Activated naive CD8-positive, alpha-beta T cell treated with anti-CD3 and anti-CD28 coated beads for 36 hours (primary cell): ENCODE measurements around the gene RPP25. TPM values are rescaled to one million over a fixed set of nuclear protein-coding genes. Genes with fewer than 3 reads are reported as not detected.

Experiments used
- DNase-seq: peaks from one replicate; pipeline ENCODE4 v3.0.0; 2021
- H3K27ac Mint-ChIP-seq: one replicate; pipeline ENCODE4 v1.8.0; 2022; ENCODE audit warnings: mild to moderate bottlenecking, moderate library complexity, mixed read lengths
- H3K27me3 Mint-ChIP-seq: one replicate; pipeline ENCODE4 v1.8.0; 2022; ENCODE audit warnings: mild to moderate bottlenecking, mixed read lengths
- H3K36me3 Mint-ChIP-seq: one replicate; pipeline ENCODE4 v1.8.0; 2021; ENCODE audit warnings: mild to moderate bottlenecking, mixed read lengths
- H3K4me1 Mint-ChIP-seq: one replicate; pipeline ENCODE4 v1.8.0; 2021; ENCODE audit warnings: mixed read lengths
- H3K4me3 Mint-ChIP-seq: one replicate; pipeline ENCODE4 v1.8.0; 2022; ENCODE audit warnings: mild to moderate bottlenecking, moderate library complexity, mixed read lengths
- H3K9me3 Mint-ChIP-seq: one replicate; pipeline ENCODE4 v1.8.0; 2022; ENCODE audit warnings: mixed read lengths
- total RNA-seq, 2 experiments: library from RNA; stranded (reverse); gene quantifications; one replicate each; pipeline ENCODE4 v1.2.3, GENCODE V29; 2021

The RPP25 gene, protein sequence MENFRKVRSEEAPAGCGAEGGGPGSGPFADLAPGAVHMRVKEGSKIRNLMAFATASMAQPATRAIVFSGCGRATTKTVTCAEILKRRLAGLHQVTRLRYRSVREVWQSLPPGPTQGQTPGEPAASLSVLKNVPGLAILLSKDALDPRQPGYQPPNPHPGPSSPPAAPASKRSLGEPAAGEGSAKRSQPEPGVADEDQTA
- 1 to 10 TPM; 9.4 to 10.0 TPM for total RNA-seq

DNA sequence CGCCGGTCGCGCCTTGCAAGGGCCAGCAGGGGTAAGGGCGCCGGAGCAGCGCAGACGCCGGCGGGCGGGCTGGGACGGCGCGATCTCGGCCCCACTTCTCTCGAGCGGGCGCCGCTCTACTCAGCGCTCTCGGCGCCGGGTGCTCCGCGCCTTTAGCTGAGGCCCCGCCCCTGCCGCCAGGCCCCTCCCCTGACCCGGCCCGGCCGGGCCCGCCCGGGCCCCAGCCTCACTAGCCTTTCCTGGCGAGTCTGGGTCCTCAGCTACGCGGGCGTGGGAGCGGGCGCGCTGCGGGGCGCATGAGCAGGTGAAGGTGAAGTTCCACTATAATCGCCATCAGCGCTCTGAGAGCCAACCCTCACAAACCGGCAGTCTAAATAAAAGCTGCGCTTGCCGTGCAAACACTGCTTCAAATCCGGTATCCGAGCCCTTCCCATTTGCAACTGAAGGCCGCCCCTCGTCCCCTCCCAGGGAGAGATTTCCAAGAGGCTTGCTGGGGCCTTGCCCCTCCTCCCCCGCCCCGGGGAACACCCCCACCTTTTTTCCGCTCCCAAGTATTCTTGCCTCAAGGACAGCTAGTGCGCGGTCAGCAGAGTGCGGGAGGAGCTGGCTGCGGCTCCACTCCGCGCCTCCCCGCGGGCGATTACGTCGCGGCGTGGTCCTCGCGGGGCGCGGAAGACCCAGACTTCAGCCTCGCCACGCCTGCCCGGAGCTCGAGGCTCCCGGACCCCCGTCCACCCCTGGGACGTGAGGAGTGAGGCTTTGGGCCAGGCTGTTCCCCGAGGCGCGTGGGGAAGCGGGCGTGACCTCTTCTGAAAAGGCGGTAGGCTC, at the start of gene RPP25:
Gene RPP25 (minus strand): TSS at position 125 of the 828 bp plus-strand sequence. CDS start 189 bp downstream, outside the sequence.
- peaks cover 4% of the 10 kb centered on the region for H3K36me3 Mint-ChIP-seq
- H3K9me3 Mint-ChIP-seq = no peaks in the 10 kb centered on the region
- DNase-seq = peak; percentile 78
- H3K27me3 Mint-ChIP-seq = peaks cover 46% of the 10 kb centered on the region
- H3K4me1 Mint-ChIP-seq = peaks cover 44% of the 10 kb centered on the region
- H3K4me3 Mint-ChIP-seq = peak within 1 kb of the TSS; percentile 70
- peak within 1 kb of the TSS; percentile 38 for H3K27ac Mint-ChIP-seq

DNA sequence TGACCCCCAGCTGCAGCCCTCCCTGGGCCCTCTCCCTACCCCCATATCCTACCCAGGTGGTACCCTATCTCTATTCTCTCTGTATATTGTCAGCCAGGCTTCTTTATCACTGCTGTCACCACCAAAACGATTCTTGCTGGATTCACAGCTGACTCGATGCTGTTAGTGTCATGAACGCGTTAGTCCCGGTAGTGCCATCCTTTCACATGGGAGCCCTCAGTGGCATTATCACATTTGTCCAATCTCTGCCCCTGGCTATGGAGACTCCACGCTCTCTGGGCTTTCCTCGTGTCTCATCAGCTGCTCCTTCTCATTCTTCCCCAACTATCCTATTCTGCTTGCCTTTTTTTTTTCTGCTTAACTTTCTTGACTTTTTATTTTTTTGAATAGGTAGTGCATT, 45.8 kb upstream of the RPP25 start:
- Mint-ChIP-seq H3K27ac (no peak overlapping the region), H3K4me3 (no peak overlapping the region), H3K27me3 (peaks cover 33% of the 10 kb centered on the region), H3K4me1 (no peaks in the 10 kb centered on the region), H3K36me3 (no peaks in the 10 kb centered on the region), H3K9me3 (no peaks in the 10 kb centered on the region)
- no peak for DNase-seq

DNA sequence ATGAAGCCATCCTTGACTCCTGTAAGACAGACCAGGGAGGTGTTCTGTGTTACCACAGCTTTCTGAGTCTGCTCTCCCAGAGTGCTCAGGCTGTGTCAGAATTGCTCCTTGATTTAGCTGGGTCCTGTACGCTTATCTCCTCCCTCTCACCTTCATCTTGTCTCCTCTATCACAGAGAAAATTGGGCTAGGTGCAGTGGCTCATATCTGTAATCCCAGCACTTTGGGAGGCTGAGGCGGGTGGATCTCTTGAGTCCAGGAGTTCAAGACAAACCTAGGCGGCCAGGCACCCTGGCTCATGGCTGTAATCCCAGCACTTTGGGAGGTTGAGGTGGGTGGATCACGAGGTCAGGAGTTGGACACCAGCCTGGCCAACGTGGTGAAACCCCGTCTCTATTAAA, 44.7 kb upstream of the RPP25 start:
- Mint-ChIP-seq H3K4me1 (peaks cover 2% of the 10 kb centered on the region), H3K36me3 (no peaks in the 10 kb centered on the region), H3K4me3 (no peak overlapping the region), H3K27me3 (peaks cover 44% of the 10 kb centered on the region), H3K27ac (no peak overlapping the region), H3K9me3 (no peaks in the 10 kb centered on the region)
- no peak for DNase-seq

DNA sequence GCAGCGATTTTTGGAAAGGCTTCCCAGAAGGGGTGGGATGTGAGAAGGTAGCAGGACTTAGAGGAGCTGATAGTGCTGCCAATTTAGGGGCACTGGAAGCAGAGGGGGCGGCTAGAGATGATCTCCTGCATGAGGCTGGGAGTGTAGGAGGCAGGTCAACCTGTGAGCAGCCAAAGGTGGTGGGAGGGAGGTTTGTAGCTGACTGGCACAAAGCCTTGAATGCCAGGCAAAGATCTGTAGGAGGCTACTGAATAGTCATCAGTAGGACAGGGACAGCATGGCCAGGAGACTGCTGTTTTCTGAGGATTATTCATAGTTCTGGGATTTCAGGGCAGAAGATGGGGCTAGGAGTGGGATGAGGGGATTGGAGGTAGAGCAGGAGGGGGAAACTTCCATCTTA, 41.0 kb upstream of the RPP25 start:
- Mint-ChIP-seq H3K4me3 (no peak overlapping the region), H3K27me3 (peaks cover 56% of the 10 kb centered on the region), H3K36me3 (no peaks in the 10 kb centered on the region)

DNA sequence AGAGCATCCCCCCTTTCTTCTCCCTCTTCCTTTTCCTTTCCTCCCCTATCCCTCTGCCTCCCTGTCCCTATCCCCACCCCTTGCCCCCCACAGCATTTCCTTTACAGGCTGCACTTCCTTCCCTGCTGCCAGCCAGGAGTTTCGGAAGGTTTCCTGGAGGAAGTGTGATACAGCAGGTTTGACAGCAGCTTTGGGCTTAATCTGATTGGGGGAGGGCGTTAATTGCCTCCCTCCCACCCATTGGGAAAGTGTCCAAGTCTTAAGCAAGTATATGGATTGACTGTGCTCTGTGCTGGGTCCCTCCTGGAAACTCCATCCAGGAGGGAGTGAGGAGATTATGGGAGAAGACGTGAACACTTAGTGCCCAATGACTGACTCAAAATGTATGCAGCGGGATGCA, 40.6 kb upstream of the RPP25 start:
- Mint-ChIP-seq H3K4me3 (no peak overlapping the region), H3K9me3 (no peaks in the 10 kb centered on the region), H3K4me1 (peaks cover 4% of the 10 kb centered on the region), H3K27ac (no peak overlapping the region), H3K36me3 (no peaks in the 10 kb centered on the region), H3K27me3 (peaks cover 56% of the 10 kb centered on the region)
- no peak for DNase-seq

More for the DNA sequence above, 41.0 kb upstream of the RPP25 start:
- Mint-ChIP-seq H3K9me3 (no peaks in the 10 kb centered on the region), H3K27ac (no peak overlapping the region), H3K4me1 (peaks cover 4% of the 10 kb centered on the region)
- DNase-seq = no peak

DNA sequence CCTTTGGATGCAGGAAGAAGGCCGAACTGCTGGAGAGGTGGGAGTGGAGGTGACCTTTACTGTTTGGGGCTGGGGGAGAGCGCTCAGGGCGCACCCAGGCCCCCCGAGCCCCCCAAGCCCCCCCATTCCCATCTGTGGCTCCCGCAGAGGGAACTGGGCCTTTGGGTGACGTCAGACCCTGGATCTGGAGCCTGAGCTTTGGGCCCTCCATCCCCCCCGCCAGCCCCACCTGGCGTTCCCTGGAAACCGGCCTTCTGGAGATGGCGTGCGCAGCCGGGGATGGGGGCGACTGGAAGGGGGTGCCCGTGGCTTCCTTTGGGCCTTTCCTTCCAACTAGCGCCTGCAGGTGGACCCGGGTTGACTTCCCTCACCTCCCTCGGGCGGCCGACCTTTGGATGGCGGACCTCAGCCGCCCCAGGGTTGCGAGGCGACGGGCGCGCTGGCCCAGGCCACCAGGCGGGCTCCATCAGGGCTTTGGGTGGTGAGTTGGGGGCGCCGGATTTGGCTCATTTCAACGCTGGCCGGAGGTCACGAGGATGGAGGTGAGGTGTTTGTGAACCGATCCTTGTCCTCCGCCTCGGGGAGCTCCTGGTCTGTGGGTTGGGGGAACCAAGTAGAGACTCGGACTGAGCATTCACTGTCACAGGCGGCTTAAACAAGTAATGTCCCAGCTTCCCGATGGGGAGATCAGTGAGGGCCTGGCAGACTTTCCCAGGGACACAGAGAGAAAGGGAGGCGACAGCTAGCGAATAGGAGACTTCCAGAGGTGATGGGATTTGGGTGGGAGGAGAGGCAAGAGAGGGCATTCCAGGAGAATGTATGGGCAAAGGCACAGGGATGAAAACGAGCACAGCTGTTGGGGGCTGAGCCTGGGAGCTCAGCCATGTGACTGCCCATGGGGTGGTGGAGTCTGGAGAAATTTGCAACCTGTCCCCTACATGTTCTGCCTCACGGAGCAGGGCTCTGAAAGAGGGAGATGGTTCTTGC, 39.5 kb upstream of the RPP25 start:
- peak overlapping the region; percentile 42 for H3K4me3 Mint-ChIP-seq
- DNase-seq = no peak
- H3K27me3 Mint-ChIP-seq = peaks cover 52% of the 10 kb centered on the region
- H3K36me3 Mint-ChIP-seq = no peaks in the 10 kb centered on the region
- H3K4me1 Mint-ChIP-seq = peaks cover 4% of the 10 kb centered on the region
- no peaks in the 10 kb centered on the region for H3K9me3 Mint-ChIP-seq
- no peak overlapping the region for H3K27ac Mint-ChIP-seq

DNA sequence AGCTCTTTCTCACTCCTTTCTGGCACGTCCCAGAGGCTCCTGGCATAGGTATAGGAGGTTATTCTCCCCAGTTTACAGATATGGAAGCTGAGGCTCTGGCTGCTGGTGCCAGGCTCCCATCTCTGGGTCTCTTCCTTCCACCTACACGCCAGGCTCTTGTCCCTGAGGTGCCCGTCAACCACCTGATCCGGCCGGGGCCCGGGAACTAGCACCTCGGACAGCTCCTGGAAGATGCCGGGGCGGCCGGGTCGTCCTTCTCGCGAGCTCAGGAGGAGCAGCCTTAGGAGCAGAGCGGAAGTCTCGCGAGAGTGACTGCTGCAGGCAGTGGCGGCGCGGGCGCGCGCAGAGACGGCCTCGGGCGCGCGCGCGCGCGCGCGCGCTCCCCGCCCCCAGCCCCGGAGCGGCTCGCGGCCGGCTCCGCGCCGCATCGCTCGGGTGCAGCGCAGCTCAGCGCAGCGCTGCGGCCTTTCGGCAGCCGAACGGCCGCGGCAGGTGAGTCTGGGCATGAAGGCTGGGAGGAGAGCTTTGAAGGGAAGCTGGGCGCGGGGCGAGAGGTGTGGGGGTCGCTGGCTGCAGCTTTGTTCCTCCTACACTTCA, 38.7 kb upstream of the RPP25 start, which contains the start of gene SCAMP5:
Gene SCAMP5 (plus strand): TSS at position 382 of the 597 bp plus-strand sequence. CDS start 16,277 bp downstream, outside the sequence.
- Mint-ChIP-seq H3K36me3 (no peaks in the 10 kb centered on the region), H3K27ac (no peak within 1 kb of the TSS), H3K27me3 (peaks cover 57% of the 10 kb centered on the region), H3K4me3 (peak within 1 kb of the TSS; percentile 63), H3K4me1 (peaks cover 8% of the 10 kb centered on the region), H3K9me3 (no peaks in the 10 kb centered on the region)
- DNase-seq = peak; percentile 91

DNA sequence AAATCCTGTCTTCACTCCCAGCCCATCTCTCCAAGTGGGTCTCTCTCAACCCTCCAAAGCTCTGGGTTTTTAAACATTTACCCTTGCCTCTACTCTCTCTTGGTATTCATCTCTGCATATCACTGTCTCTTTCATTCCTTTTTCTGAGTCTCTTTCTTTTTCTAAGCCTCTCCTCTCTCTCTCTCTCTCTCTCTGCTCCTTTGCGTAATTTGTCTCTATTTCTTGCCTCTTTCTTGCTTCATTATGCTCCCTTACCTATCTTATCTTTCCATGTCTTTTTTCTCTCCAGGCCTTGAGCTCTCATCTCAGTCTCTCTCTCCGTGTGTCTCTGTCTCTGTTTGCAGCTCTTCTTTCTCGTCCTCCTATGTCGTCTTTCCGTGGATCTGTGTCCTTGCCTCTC, 38.1 kb upstream of the RPP25 start:
- peaks cover 57% of the 10 kb centered on the region for H3K27me3 Mint-ChIP-seq
- no peaks in the 10 kb centered on the region for H3K9me3 Mint-ChIP-seq
- no peak overlapping the region for H3K27ac Mint-ChIP-seq
- H3K36me3 Mint-ChIP-seq = no peaks in the 10 kb centered on the region
- DNase-seq = no peak
- H3K4me1 Mint-ChIP-seq = peaks cover 9% of the 10 kb centered on the region
- peak overlapping the region; percentile 63 for H3K4me3 Mint-ChIP-seq

DNA sequence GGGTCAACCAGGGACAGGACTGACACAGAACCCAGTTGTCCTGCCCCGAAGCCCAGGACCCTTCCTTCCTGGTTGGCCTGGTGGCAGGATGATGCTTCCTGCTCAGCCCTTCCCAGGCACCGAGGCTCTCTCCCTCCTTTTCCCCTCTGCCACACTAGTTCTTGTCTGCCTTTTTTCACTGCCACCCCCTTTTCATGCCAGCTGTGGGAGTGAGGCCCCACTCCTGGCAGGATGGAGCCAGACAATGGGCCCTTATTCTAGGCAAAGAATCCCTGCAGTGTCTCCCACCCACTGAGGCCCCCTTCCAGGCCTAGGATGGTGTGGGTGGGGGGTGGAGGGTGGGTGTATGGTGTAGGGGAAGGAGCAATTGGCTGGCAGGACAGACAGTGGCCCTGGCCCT, 37.7 kb upstream of the RPP25 start:
- H3K27me3 Mint-ChIP-seq = peaks cover 55% of the 10 kb centered on the region
- no peak overlapping the region for H3K4me3 Mint-ChIP-seq
- H3K36me3 Mint-ChIP-seq = no peaks in the 10 kb centered on the region
- H3K27ac Mint-ChIP-seq = no peak overlapping the region
- DNase-seq = no peak
- no peaks in the 10 kb centered on the region for H3K9me3 Mint-ChIP-seq
- peaks cover 9% of the 10 kb centered on the region for H3K4me1 Mint-ChIP-seq

DNA sequence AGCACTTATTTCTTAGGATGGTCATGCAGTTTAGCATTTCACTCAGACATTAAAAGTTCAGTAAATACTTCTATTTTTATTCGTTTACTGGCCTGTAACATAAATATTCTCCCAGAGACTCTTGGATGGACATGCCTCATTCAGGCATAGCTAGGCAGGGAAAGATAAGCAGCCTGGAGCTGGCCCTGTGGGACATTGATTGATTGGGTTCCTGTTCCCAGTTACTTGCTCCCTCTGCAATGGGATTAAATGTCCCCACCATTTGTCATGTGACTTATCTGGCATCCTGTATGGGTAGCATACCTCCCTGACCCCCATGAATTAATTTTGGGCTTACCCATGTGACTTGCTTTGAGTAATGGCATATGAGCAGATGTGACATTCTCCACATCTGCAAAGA, 36.0 kb upstream of the RPP25 start:
- H3K4me1 Mint-ChIP-seq = peaks cover 10% of the 10 kb centered on the region
- H3K27ac Mint-ChIP-seq = no peak overlapping the region
- DNase-seq = no peak
- no peak overlapping the region for H3K4me3 Mint-ChIP-seq
- H3K36me3 Mint-ChIP-seq = no peaks in the 10 kb centered on the region
- H3K9me3 Mint-ChIP-seq = no peaks in the 10 kb centered on the region
- peaks cover 40% of the 10 kb centered on the region for H3K27me3 Mint-ChIP-seq

DNA sequence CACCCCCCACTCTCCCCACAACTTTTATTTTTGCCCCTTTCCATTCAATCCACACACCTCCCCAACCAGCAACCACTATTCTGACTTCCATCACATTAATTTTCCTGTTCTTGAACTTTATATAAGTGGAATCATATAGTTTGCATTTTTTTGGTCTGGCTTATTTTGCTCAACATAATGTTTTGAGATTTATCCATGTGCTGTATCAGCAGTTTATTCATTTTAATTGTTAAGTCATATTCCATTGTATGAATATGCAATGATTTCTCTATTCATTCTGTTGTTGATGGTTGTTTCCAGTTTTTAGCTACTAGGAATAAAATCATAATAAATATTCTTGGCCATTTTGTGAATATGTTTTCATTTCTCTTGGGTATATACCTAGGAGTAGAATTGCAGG, 33.0 kb upstream of the RPP25 start:
- Mint-ChIP-seq H3K27ac (no peak overlapping the region), H3K36me3 (no peaks in the 10 kb centered on the region), H3K4me1 (peaks cover 6% of the 10 kb centered on the region), H3K4me3 (no peak overlapping the region), H3K27me3 (peaks cover 24% of the 10 kb centered on the region), H3K9me3 (no peaks in the 10 kb centered on the region)
- DNase-seq = no peak

DNA sequence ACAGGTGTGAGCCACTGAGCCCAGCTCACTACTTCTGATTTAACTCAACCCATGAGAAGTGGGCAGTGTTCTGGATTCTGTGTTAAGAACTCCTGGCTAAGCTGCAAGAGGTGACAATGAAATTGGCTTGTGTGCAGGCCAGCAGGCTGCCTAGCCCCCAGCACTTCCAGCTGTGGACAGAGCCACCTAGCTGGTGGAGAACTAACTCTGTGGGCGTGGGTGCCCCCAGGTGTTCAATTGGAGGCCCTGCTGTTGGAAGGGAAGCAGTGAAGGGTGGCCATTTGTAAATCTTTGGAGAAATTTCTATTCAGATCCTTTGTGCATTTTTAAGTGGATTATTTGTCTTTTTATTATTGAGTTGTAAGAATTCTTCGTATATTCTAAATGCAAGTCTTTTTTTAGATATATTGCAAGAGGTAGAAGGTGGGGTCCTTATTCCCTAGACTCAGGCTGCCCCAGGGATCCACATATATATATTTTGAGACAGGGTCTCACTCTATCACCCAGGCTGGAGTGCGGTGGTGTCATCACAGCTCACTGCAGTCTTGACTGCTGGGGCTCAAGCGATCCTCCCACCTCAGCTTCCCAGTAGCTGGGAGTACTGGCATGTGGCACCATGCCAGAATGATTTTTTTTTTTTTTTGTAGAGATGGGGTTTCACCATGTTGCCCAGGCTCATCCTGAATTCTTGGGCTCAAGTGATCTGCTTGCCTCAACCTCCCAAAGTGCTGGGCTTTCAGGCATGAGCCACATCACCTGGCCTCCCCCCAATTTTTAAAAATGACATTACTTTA, 31.6 kb upstream of the RPP25 start:
- peak; percentile 58 for DNase-seq
- H3K36me3 Mint-ChIP-seq = no peaks in the 10 kb centered on the region
- no peak overlapping the region for H3K27ac Mint-ChIP-seq
- peaks cover 17% of the 10 kb centered on the region for H3K4me1 Mint-ChIP-seq
- no peak overlapping the region for H3K4me3 Mint-ChIP-seq
- no peaks in the 10 kb centered on the region for H3K9me3 Mint-ChIP-seq
- H3K27me3 Mint-ChIP-seq = peaks cover 23% of the 10 kb centered on the region

DNA sequence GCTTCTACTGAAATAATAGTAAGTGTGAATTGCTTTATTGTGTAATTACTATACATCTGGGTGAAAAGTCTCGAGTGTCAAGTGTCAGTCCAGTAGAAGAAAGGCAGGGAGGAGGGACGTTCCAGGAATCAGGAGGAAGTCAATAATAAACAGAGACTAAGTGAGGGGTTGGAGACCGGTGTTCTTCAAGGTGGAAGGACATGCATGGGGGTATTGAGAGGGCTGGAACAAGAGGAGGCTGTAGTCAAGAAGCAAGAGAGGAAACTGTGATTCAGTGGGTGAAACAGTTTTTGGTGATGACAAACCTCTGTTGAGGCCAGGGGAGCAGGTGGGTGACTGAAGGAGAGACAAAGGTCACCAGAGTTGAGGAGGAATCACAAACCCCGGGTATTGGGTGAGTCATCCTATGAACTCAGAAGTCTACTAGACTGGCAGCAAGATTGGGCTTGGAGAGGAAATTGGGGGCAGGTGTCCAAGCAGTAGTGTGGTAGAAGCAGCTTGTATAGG, 27.2 kb upstream of the RPP25 start:
- Mint-ChIP-seq H3K4me3 (no peak overlapping the region), H3K4me1 (peaks cover 13% of the 10 kb centered on the region), H3K36me3 (no peaks in the 10 kb centered on the region), H3K27ac (peak overlapping the region; percentile 80), H3K9me3 (no peaks in the 10 kb centered on the region), H3K27me3 (peaks cover 20% of the 10 kb centered on the region)
- peak; percentile 70 for DNase-seq

DNA sequence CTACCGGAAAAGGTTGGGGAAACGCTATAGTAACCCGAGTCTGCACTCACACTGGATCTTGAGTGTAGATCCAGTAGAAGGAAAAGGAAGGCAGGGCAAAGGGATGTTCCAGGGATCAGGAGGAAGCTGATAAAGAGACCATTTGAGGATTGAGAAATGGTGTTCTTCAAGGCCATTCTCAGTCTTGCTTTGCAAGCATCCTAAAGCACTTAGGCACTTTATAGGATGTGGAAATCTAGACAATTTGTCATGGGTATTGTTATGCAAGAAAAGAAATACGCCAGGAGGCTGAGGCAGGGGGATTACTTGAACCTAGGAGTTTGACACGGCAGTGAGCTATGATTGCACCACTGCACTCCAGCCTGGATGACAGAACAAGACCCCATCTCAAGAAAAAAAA, 25.6 kb upstream of the RPP25 start:
- Mint-ChIP-seq H3K27ac (peak overlapping the region; percentile 32), H3K9me3 (no peaks in the 10 kb centered on the region), H3K36me3 (no peaks in the 10 kb centered on the region), H3K4me1 (peaks cover 22% of the 10 kb centered on the region), H3K4me3 (no peak overlapping the region), H3K27me3 (peaks cover 20% of the 10 kb centered on the region)
- no peak for DNase-seq
